HG03342 (cell line): Measurements from ENCODE around the gene PEX11A.
A peak's percentile ranks its signal among the peaks of the same experiment; 100 is the strongest.

Experiments used
- ATAC-seq: cut with Tn5 transposase; IDR thresholded peaks from one replicate; pipeline ENCODE4 v1.9.1; 2021; ENCODE audit warnings: mild to moderate bottlenecking, moderate library complexity; ENCODE audit not compliant: unreplicated experiment

The PEX11A gene

GRCh38 chr15:89656116-89656815, 34.3 kb downstream of the PEX11A start:
- ATAC-seq = no peak

GRCh38 chr15:89654847-89655805, 35.4 kb downstream of the PEX11A start, which contains the start of gene KIF7:
Gene KIF7 (minus strand): TSS chr15:89655467. CDS start chr15:89652930, 2,537 bp downstream.
- no peak for ATAC-seq

GRCh38 chr15:89654301-89654761, 36.2 kb downstream of the PEX11A start:
- no peak for ATAC-seq

- no peak for ATAC-seq
These were observed 37.0 kb downstream of the PEX11A start for GRCh38 chr15:89653578-89653977.

DNA sequence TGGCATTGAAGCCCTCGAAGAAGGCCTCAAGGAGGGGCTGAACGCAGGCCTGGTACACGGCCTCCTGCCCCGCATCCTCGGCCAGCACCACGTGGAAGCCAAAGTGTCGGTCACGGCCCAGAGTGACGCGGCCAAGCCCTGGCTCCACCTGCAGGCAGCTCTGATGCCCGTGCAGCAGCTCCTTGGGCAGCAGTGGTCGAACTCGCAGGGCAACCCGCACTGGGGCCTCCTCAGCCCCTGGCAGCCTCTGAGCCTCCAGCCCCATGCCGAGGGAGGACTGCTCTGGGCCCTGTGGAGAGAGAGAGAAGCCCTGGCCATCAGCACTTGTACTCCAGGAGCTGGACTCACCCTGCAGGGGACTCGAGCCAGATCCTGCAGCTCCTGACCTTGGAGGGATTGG, 37.9 kb downstream of the PEX11A start:
- no peak for ATAC-seq

DNA sequence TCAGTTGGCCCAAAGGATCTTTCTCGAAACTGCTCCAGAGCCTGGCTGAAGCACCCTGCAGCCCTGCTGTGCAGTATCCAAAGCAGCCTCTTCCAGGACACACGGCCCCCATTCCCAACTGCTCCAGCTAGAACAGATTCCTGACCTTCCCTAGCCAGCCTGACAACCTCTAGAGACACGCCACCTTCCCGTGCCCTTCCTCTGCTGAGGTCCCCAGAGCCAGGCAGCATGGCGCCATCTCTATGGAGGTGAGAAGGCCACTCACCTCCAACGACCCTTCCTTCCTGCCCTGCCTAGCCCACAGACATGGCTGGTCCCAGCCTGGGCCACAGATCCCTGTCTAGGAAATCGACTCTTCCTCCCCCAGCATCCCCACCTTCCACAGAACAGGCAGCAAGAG, 38.4 kb downstream of the PEX11A start:
- ATAC-seq = no peak

GRCh38 chr15:89649716-89650115, 40.8 kb downstream of the PEX11A start:
- ATAC-seq = no peak

DNA sequence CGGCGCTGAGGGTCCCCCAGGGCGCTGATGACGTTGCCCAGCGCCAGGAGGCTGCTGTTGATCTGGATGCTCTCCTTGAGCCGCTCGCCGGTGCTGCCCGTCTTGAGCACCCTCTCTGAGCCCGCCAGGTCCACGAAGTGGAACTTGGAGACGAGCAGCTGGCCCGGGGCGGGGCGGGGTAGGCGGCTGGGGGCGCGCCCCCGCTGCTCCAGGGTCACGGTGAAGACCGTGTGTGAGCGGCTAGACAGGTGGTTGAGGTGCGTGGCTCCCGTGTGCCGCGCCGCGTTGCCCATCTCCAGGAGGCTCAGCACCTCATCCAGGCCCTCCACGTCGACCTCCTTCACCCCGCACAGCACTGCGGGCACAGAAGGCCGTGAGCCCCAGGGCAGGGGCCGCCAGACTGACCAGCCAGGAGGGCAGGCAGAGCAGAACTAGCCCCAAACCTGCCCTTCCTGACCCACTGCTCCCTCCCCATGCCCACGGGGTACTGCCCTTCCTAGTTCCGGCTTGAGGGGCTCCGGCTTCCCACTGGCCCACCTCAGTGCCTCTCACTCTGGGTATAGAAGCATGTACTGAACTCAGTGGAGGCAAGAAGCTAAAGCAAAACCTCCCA, 41.4 kb downstream of the PEX11A start:
- ATAC-seq = no peak

- no peak for ATAC-seq
These were observed 42.2 kb downstream of the PEX11A start for GRCh38 chr15:89648106-89649012.

GRCh38 chr15:89647191-89647851, 43.2 kb downstream of the PEX11A start:
- peak; percentile 57 for ATAC-seq

GRCh38 chr15:89646416-89647141, 44.0 kb downstream of the PEX11A start:
- no peak for ATAC-seq

GRCh38 chr15:89645680-89646079, 44.9 kb downstream of the PEX11A start:
- no peak for ATAC-seq

DNA sequence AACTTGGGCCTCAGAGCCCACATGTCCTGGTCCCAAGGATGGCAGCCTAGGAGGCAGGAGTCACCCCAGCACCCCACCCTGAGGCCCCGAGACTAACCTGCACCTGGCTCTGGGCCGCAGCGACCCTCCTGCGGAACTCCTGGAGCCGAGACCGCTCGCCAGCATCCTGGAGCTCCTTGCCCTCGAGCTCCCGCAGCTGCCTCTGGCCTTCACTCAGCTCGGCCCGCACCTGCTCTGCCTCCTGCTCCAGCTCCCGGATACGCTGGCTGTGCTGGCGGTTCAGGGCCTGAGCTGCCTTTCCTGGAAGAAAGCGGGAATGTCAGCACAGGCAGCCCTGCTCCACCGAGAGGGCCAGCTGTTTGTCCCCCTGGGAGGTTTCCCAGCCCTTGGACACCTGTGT, 48.4 kb downstream of the PEX11A start:
- ATAC-seq = no peak

DNA sequence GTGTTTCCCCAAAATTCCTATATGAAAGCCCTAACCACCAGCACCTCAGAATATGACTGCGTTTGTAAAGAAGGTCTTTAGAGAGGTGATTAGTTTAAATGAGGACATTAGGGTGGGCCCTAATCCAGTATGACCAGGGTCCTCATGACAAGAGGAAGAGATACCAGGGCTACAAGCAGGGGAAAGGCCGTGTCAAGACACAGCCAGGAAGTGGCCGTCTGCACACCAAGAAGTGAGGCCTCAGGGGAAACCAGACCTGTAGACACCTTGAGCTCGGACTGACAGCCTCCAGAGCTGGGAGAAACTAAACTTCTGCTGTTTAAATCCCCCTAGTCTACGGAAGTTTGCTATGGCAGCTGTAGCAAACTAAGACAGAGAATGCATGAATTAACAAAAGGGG, 49.5 kb downstream of the PEX11A start:
- no peak for ATAC-seq

GRCh38 chr15:89640245-89640644, 50.3 kb downstream of the PEX11A start:
- no peak for ATAC-seq

DNA sequence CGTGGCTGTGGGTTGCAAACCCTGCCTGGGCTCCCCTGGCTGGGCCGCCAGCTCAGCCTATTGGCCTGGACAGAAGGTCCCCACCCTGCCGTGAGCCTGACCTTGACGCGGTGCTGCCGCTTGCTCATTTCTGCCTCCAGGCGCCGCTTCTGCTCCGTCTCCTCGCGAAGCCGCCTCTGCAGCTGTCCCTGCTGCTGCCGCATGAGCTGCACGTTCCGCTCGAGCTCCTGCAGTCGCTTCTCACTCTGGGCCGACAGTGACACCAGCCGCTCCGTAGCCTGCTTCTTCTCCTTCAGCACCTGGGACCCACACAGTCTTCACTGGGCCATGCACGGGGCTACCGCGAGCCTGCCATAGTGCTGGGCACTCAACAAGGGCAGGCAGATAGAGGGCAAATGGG, 57.0 kb downstream of the PEX11A start:
- no peak for ATAC-seq

- ATAC-seq = no peak
These were observed 57.8 kb downstream of the PEX11A start for GRCh38 chr15:89632563-89633430.

- no peak for ATAC-seq
These were observed 58.7 kb downstream of the PEX11A start for GRCh38 chr15:89631902-89632264.
